OCI-M1 (cell line): ENCODE results near the gene JAKMIP1.
"Not testable (repeated sequence)": the region's sequence is repeated elsewhere in the genome, so short reads cannot be mapped to it uniquely, and the experiment has no call there.

ENCODE experiments used
- DNase-seq: peaks from one replicate; lab custom pipeline; 2025; lab: John Stamatoyannopoulos, UW

Gene JAKMIP1

GRCh38 chr4:6143603-6144181 lies 56.7 kb downstream of the JAKMIP1 start:
- no peak for DNase-seq

GRCh38 chr4:6142935-6143602 lies 57.3 kb downstream of the JAKMIP1 start:
- DNase-seq, result no peak

- no peak for DNase-seq
These were observed 57.8 kb downstream of the JAKMIP1 start for GRCh38 chr4:6142511-6142910.

- no peak for DNase-seq
These were observed 58.8 kb downstream of the JAKMIP1 start for GRCh38 chr4:6141554-6141953.

GRCh38 chr4:6141021-6141420 lies 59.3 kb downstream of the JAKMIP1 start:
- DNase-seq, result not testable (repeated sequence)

GRCh38 chr4:6137747-6138135 lies 62.6 kb downstream of the JAKMIP1 start:
- DNase-seq, result no peak

GRCh38 chr4:6137027-6137746 lies 63.2 kb downstream of the JAKMIP1 start:
- DNase-seq, result no peak

- peak; percentile 20 for DNase-seq
These were observed 65.6 kb downstream of the JAKMIP1 start for GRCh38 chr4:6134612-6135220.

- no peak for DNase-seq
These were observed 67.6 kb downstream of the JAKMIP1 start for GRCh38 chr4:6132716-6133115.

- DNase-seq, result no peak
These were observed 72.0 kb downstream of the JAKMIP1 start for GRCh38 chr4:6128221-6128850.

- DNase-seq, result no peak
These were observed 73.2 kb downstream of the JAKMIP1 start for GRCh38 chr4:6126971-6127745.

- no peak for DNase-seq
These were observed 75.2 kb downstream of the JAKMIP1 start for GRCh38 chr4:6125103-6125651.

- DNase-seq, result no peak
These were observed 75.8 kb downstream of the JAKMIP1 start for GRCh38 chr4:6124386-6125102.

- DNase-seq, result no peak
These were observed 76.4 kb downstream of the JAKMIP1 start for GRCh38 chr4:6123976-6124375.

- DNase-seq, result no peak
These were observed 76.8 kb downstream of the JAKMIP1 start for GRCh38 chr4:6123541-6123940.

GRCh38 chr4:6123116-6123515 lies 77.2 kb downstream of the JAKMIP1 start:
- DNase-seq, result no peak

GRCh38 chr4:6122496-6122895 lies 77.9 kb downstream of the JAKMIP1 start:
- DNase-seq, result no peak

- no peak for DNase-seq
These were observed 78.4 kb downstream of the JAKMIP1 start for GRCh38 chr4:6121941-6122340.

- DNase-seq, result no peak
These were observed 79.0 kb downstream of the JAKMIP1 start for GRCh38 chr4:6121276-6121850.

- no peak for DNase-seq
These were observed 80.0 kb downstream of the JAKMIP1 start for GRCh38 chr4:6120361-6120760.
